AG04449 (cell line): ENCODE measurements around the gene PRKCG.

Experiments used
- CTCF ChIA-PET: fragments of 350-600 bp; formaldehyde crosslinking; extraction: SDS; loops from one replicate; lab custom pipeline; 2021; ENCODE audit warnings: antibody characterized with exemption; lab: Yijun Ruan, JAX
- POLR2A ChIA-PET: fragments of 400-600, 350-600 bp; formaldehyde crosslinking; extraction: SDS; loops from one replicate; lab custom pipeline; 2020; ENCODE audit warnings: antibody characterized with exemption, inconsistent platforms; lab: Yijun Ruan, JAX
- DNase-seq: peaks from one replicate; pipeline ENCODE4 v3.0.0-alpha.2; 2010; ENCODE audit warnings: low read depth, low spot score
- H3K4me3 ChIP-seq: 2 replicates; pipeline ENCODE4 v1.5.1; 2011; ENCODE audit warnings: low read depth, mild to moderate bottlenecking, control low read depth, low read length
- CTCF ChIP-seq: IDR thresholded peaks from one replicate; pipeline ENCODE4 v1.5.1; 2011; ENCODE audit warnings: mild to moderate bottlenecking, moderate library complexity, low read length, control low read depth, inconsistent platforms; ENCODE audit not compliant: insufficient read depth; ENCODE audit errors: missing control alignments

The PRKCG gene

GRCh38 chr19:53907690-53908089 lies 25.7 kb downstream of the PRKCG start:
- ChIA-PET CTCF (interaction anchor here (0.8 to 1.9 kb wide), 11 partner anchors 10 to 190 kb away, joined by 3 to 10 read pairs (median 4); no protein-coding TSS in a partner anchor), POLR2A (interaction anchor here (0.7 kb wide), 1 partner anchor 231 kb away, joined by 3 read pairs; no protein-coding TSS in a partner anchor)
- no peak overlapping the region for H3K4me3 ChIP-seq
- DNase-seq: no peak
- TF ChIP-seq CTCF: no peak

- ChIA-PET POLR2A (no interaction called here), CTCF (interaction anchor here (0.9 to 1.9 kb wide), 7 partner anchors 9 to 189 kb away, joined by 3 to 10 read pairs (median 4); no protein-coding TSS in a partner anchor)
- no peak for DNase-seq
- no peak for TF ChIP-seq CTCF
- H3K4me3 ChIP-seq: peak overlapping the region; percentile 25
Observed at GRCh38 chr19:53908106-53908934, 26.3 kb downstream of the PRKCG start.

GRCh38 chr19:53908935-53909415 lies 27.0 kb downstream of the PRKCG start, which contains the start of gene CACNG7:
Gene CACNG7 (plus strand): TSS chr19:53909278. CDS start chr19:53912832, 3,554 bp downstream.
- no peak for DNase-seq
- ChIA-PET POLR2A (no interaction called here), CTCF (no interaction called here)
- H3K4me3 ChIP-seq: peak within 1 kb of the TSS; percentile 42
- no peak for TF ChIP-seq CTCF

GRCh38 chr19:53909471-53910169 lies 27.6 kb downstream of the PRKCG start:
- ChIA-PET POLR2A (no interaction called here), CTCF (no interaction called here)
- DNase-seq: no peak
- no peak for TF ChIP-seq CTCF
- H3K4me3 ChIP-seq: peak overlapping the region; percentile 42

GRCh38 chr19:53910170-53910518 lies 28.1 kb downstream of the PRKCG start:
- no peak overlapping the region for H3K4me3 ChIP-seq
- no peak for TF ChIP-seq CTCF
- POLR2A ChIA-PET: no interaction called here
- CTCF ChIA-PET: no interaction called here
- no peak for DNase-seq

GRCh38 chr19:53912653-53913052 lies 30.7 kb downstream of the PRKCG start:
- no peak for DNase-seq
- TF ChIP-seq CTCF: no peak
- CTCF ChIA-PET: no interaction called here
- POLR2A ChIA-PET: no interaction called here
- H3K4me3 ChIP-seq: no peak overlapping the region
